ENCODE results near the gene NDUFA5.

The NDUFA5 gene

DNA sequence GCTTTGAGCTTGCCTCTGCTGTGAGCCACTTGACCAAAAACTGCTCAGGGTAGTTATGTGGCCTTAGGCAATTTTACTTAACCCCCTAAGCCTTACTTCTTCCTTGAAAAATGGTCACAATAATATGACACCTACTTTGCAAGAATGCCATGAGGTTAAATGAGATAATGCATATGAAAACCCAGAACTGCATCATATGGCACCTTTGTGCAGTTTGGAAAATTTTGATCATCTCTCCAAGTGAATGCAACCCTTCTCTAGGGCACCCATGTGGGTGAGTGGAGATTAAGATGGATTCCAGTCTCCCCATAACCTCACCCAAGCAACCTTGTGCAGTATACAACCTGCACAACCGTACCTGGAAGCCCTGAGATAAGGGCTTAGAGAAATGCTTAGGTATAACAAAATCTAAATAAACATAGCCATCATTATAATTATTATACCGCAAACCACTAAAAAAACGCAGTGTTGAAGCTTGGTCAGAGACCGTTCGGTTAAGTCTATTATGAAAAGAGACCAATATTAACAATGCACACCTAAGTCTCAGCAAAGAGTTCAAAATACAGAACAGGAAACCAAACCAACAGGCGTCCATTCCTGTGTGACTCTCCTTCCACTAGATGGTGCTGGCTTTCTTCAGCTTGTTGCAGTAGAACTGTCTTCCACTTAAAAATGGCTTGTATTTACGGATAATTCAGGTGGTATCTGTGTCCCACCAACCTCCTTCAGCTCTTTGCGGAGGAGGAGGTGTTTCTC, 23.0 kb upstream of the NDUFA5 start:
- H4K20me1 ChIP-seq (ENCODE audit: insufficient read depth, low read length), result no peaks in the 10 kb centered on the region
- no peak overlapping the region for H3K9ac ChIP-seq (ENCODE audit: low read depth, low read length)
- ATAC-seq (ENCODE audit: insufficient read depth, low read depth) (peak; percentile 91), DNase-seq (peak; percentile 39)
- H2AFZ ChIP-seq (ENCODE audit: low read depth, low read length), result no peak overlapping the region
- H3K4me3 ChIP-seq (ENCODE audit: low read depth in 1 of 2, low read length in 2 of 2), result no peak overlapping the region
- H3K27me3 ChIP-seq (ENCODE audit: insufficient read depth, low read length, poor library complexity), result no peaks in the 10 kb centered on the region
- no peak for TF ChIP-seq EZH2 (IDR thresholded peaks at IDR 0.05; ENCODE audit: borderline replicate concordance, low read depth, low read length, severe bottlenecking)
- TF ChIP-seq, protein P1, sequence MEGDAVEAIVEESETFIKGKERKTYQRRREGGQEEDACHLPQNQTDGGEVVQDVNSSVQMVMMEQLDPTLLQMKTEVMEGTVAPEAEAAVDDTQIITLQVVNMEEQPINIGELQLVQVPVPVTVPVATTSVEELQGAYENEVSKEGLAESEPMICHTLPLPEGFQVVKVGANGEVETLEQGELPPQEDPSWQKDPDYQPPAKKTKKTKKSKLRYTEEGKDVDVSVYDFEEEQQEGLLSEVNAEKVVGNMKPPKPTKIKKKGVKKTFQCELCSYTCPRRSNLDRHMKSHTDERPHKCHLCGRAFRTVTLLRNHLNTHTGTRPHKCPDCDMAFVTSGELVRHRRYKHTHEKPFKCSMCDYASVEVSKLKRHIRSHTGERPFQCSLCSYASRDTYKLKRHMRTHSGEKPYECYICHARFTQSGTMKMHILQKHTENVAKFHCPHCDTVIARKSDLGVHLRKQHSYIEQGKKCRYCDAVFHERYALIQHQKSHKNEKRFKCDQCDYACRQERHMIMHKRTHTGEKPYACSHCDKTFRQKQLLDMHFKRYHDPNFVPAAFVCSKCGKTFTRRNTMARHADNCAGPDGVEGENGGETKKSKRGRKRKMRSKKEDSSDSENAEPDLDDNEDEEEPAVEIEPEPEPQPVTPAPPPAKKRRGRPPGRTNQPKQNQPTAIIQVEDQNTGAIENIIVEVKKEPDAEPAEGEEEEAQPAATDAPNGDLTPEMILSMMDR (IDR thresholded peaks at IDR 0.05; ENCODE audit: borderline replicate concordance, extremely low read depth, low read length, poor library complexity, severe bottlenecking), result peak; percentile 82
- H3K36me3 ChIP-seq (ENCODE audit: insufficient read depth, low read length), result no peaks in the 10 kb centered on the region
- H3K4me2 ChIP-seq (ENCODE audit: insufficient read depth, low read length), result no peak overlapping the region
- H3K27ac ChIP-seq (ENCODE audit: low read length), result no peak overlapping the region
- H3K79me2 ChIP-seq (ENCODE audit: insufficient read depth, low read length), result no peaks in the 10 kb centered on the region
- no peaks in the 10 kb centered on the region for H3K4me1 ChIP-seq (ENCODE audit: insufficient read depth, low read length)
- no peaks in the 10 kb centered on the region for H3K9me3 ChIP-seq (ENCODE audit: insufficient read depth, low read length, severe bottlenecking)

DNA sequence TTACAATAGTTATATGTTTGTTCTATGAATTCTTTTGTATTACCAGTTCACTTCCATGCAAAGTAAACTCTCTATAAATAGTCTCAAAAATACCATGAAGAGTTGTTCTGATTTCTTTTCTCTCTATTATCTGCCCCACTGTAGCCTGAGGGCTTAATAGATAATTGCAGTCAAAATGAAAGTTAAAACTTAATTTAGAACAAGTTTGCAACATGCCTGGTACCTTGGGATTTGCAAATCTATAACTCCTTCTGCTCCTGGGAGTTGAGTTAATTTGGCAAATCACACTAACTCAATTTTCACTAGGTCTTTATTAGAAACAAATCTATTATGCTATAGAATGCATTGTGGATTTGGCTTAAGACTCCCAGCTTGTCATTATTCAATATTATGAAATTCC, 21.8 kb upstream of the NDUFA5 start:
- Histone ChIP-seq H3K9me3 (ENCODE audit: insufficient read depth, low read length, severe bottlenecking) (no peaks in the 10 kb centered on the region), H3K4me2 (ENCODE audit: insufficient read depth, low read length) (no peak overlapping the region), H3K9ac (ENCODE audit: low read depth, low read length) (no peak overlapping the region), H3K27me3 (ENCODE audit: insufficient read depth, low read length, poor library complexity) (no peaks in the 10 kb centered on the region), H3K27ac (ENCODE audit: low read length) (no peak overlapping the region), H3K79me2 (ENCODE audit: insufficient read depth, low read length) (no peaks in the 10 kb centered on the region), H3K4me1 (ENCODE audit: insufficient read depth, low read length) (no peaks in the 10 kb centered on the region), H3K4me3 (ENCODE audit: low read depth in 1 of 2, low read length in 2 of 2) (no peak overlapping the region), H3K36me3 (ENCODE audit: insufficient read depth, low read length) (no peaks in the 10 kb centered on the region), H2AFZ (ENCODE audit: low read depth, low read length) (no peak overlapping the region), H4K20me1 (ENCODE audit: insufficient read depth, low read length) (no peaks in the 10 kb centered on the region)
- TF ChIP-seq EZH2 (IDR thresholded peaks at IDR 0.05; ENCODE audit: borderline replicate concordance, low read depth, low read length, severe bottlenecking), result no peak
- TF ChIP-seq, protein P1 (IDR thresholded peaks at IDR 0.05; ENCODE audit: borderline replicate concordance, extremely low read depth, low read length, poor library complexity, severe bottlenecking), result no peak
- ATAC-seq (ENCODE audit: insufficient read depth, low read depth) (no peak), DNase-seq (no peak)

DNA sequence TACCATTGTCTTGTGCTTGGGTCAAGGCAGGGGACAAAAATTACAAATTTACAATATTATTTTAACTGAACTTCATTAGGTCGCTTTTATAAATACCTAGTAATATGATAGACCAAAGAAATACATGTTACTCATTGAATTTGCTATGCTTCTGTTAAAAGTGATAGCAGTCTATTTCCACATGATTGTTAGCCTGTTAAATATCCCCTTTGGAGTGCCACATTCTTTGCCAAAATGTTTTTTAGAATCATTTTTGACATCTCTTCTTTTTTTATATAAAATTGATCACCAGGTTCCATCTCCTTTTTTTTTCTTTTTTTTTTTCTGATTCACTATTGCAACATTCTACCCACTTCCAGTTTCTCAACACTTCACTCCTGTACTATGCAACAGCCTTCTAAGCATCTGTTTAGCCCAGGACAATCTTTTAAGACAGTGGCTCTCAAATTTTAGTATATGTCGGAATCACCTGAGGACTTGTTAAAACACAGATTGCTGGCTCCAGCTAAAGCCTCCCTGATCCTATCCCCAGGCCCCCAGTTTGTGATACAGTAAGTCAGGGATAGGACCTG, 16.4 kb upstream of the NDUFA5 start:
- DNase-seq (no peak), ATAC-seq (ENCODE audit: insufficient read depth, low read depth) (no peak)
- H3K27ac ChIP-seq (ENCODE audit: low read length), result no peak overlapping the region
- no peaks in the 10 kb centered on the region for H3K27me3 ChIP-seq (ENCODE audit: insufficient read depth, low read length, poor library complexity)
- no peak overlapping the region for H3K9ac ChIP-seq (ENCODE audit: low read depth, low read length)
- H3K4me1 ChIP-seq (ENCODE audit: insufficient read depth, low read length), result no peaks in the 10 kb centered on the region
- H3K4me2 ChIP-seq (ENCODE audit: insufficient read depth, low read length), result no peak overlapping the region
- no peak overlapping the region for H2AFZ ChIP-seq (ENCODE audit: low read depth, low read length)
- H3K4me3 ChIP-seq (ENCODE audit: low read depth in 1 of 2, low read length in 2 of 2), result no peak overlapping the region
- no peaks in the 10 kb centered on the region for H3K79me2 ChIP-seq (ENCODE audit: insufficient read depth, low read length)
- H3K9me3 ChIP-seq (ENCODE audit: insufficient read depth, low read length, severe bottlenecking), result no peaks in the 10 kb centered on the region
- TF ChIP-seq EZH2 (IDR thresholded peaks at IDR 0.05; ENCODE audit: borderline replicate concordance, low read depth, low read length, severe bottlenecking), result no peak
- TF ChIP-seq, protein P1 (IDR thresholded peaks at IDR 0.05; ENCODE audit: borderline replicate concordance, extremely low read depth, low read length, poor library complexity, severe bottlenecking), result no peak
- H4K20me1 ChIP-seq (ENCODE audit: insufficient read depth, low read length), result no peaks in the 10 kb centered on the region
- H3K36me3 ChIP-seq (ENCODE audit: insufficient read depth, low read length), result no peaks in the 10 kb centered on the region
